Activated CD8-positive, alpha-beta T cell treated with anti-CD3 and anti-CD28 coated beads for 36 hours (primary cell): Measurements from ENCODE around the gene SYT7. TPM values are rescaled to one million over a fixed set of nuclear protein-coding genes. Genes with fewer than 3 reads are reported as not detected.

Experiments used
- ATAC-seq: fragments of 200-7000 bp; cut with Tn5 transposase; one replicate; pipeline ENCODE4 v1.10.0; 2021; ENCODE audit warnings: mild to moderate bottlenecking, moderate library complexity
- CTCF ChIA-PET: fragments of 350-600 bp; sonication (Branson Sonifier 250); formaldehyde crosslinking; loops from one replicate; lab custom pipeline; 2021; ENCODE audit warnings: antibody characterized with exemption; lab: Charles Lee
- POLR2A ChIA-PET: fragments of 350-600 bp; sonication (Branson Sonifier 250); formaldehyde crosslinking; loops from one replicate; lab custom pipeline; 2021; ENCODE audit warnings: antibody characterized with exemption; lab: Charles Lee
- DNase-seq: peaks from one replicate; pipeline ENCODE4 v3.0.0-alpha.2; 2020
- H3K27ac Mint-ChIP-seq: one replicate; pipeline ENCODE4 v1.8.0; 2021; ENCODE audit warnings: mild to moderate bottlenecking, mixed read lengths
- H3K27me3 Mint-ChIP-seq: one replicate; pipeline ENCODE4 v1.8.0; 2021; ENCODE audit warnings: mixed read lengths
- H3K36me3 Mint-ChIP-seq: one replicate; pipeline ENCODE4 v1.8.0; 2021; ENCODE audit warnings: low read depth, mixed read lengths
- H3K4me1 Mint-ChIP-seq: one replicate; pipeline ENCODE4 v1.8.0; 2021; ENCODE audit warnings: low read depth, mixed read lengths
- H3K4me3 Mint-ChIP-seq: one replicate; pipeline ENCODE4 v1.8.0; 2021; ENCODE audit warnings: mild to moderate bottlenecking, moderate library complexity, mixed read lengths
- H3K9me3 Mint-ChIP-seq: one replicate; pipeline ENCODE4 v1.8.0; 2021; ENCODE audit warnings: mixed read lengths
- intact Hi-C: fragments of 100-400 bp; cut with micrococcal nuclease; formaldehyde crosslinking; loops from one replicate; pipeline ENCODE4 v1.10.0; 2022
- total RNA-seq, 2 experiments: library from RNA; stranded (reverse); gene quantifications; one replicate each; pipeline ENCODE4 v1.2.3, GENCODE V29; 2021
- TF ChIP-seq, protein P1 (sequence below): fragments of 200-600 bp; IDR thresholded peaks from one replicate; pipeline ENCODE4 v1.8.0; 2022; ENCODE audit warnings: antibody characterized with exemption, mild to moderate bottlenecking

The SYT7 gene
- total RNA-seq, 2 experiments from 2014 or later: not detected

DNA sequence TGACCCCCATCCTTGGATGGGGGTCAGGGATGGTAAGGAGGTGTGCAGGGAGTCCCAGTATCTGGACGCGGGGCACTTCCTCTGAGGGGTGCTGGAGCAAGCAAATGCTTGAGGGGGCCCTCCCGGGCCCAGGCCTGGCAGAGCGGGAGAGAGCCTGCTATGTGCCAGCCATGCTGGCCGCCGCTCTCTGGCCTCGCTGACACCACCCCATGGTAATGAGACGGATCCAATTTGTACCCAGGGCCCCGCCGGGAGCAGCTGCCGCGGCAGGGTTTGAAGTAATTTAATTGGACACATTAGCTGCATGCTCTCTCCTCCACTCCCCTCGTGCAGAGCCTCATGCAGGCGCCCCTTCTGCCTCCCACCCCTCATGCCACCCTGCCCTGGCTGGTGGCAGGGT is 6.3 kb downstream of the SYT7 start:
- ATAC-seq (no peak), DNase-seq (no peak)
- Mint-ChIP-seq H3K27ac (no peak overlapping the region), H3K9me3 (no peaks in the 10 kb centered on the region), H3K36me3 (no peaks in the 10 kb centered on the region), H3K27me3 (peaks cover 35% of the 10 kb centered on the region), H3K4me1 (no peaks in the 10 kb centered on the region), H3K4me3 (no peak overlapping the region)
- intact Hi-C loops: no loop called here
- TF ChIP-seq, protein P1, sequence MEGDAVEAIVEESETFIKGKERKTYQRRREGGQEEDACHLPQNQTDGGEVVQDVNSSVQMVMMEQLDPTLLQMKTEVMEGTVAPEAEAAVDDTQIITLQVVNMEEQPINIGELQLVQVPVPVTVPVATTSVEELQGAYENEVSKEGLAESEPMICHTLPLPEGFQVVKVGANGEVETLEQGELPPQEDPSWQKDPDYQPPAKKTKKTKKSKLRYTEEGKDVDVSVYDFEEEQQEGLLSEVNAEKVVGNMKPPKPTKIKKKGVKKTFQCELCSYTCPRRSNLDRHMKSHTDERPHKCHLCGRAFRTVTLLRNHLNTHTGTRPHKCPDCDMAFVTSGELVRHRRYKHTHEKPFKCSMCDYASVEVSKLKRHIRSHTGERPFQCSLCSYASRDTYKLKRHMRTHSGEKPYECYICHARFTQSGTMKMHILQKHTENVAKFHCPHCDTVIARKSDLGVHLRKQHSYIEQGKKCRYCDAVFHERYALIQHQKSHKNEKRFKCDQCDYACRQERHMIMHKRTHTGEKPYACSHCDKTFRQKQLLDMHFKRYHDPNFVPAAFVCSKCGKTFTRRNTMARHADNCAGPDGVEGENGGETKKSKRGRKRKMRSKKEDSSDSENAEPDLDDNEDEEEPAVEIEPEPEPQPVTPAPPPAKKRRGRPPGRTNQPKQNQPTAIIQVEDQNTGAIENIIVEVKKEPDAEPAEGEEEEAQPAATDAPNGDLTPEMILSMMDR: no peak
- POLR2A ChIA-PET: no interaction called here
- CTCF ChIA-PET: interaction anchor here (0.7 kb wide), 1 partner anchor 58 kb away, joined by 3 read pairs; no protein-coding TSS in a partner anchor

DNA sequence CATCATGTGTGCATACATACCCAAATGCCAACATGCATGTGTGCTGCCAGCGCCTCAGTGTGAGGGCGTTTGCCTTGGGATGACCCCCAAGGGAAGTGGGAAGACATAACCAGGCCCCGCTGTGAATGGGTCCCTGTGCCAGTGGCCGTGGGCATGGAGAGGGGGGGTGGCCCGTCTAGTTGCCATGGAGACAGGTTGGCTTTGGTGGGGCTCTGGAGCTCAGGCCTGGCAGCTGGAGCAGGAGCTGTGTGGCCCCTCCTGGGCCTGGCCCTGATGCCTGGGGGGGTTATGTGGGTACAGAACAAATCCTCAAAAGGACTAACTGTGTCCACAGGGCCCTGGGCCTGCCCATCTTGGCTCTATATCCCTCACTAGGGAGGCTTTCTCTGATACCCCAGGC is 8.0 kb downstream of the SYT7 start:
- no peaks in the 10 kb centered on the region for H3K36me3 Mint-ChIP-seq
- ChIA-PET CTCF (interaction anchor here (1.0 to 1.3 kb wide), 2 partner anchors 15 to 28 kb away, joined by 3 read pairs; no protein-coding TSS in a partner anchor), POLR2A (no interaction called here)
- H3K9me3 Mint-ChIP-seq: no peaks in the 10 kb centered on the region
- H3K4me1 Mint-ChIP-seq: no peaks in the 10 kb centered on the region
- ATAC-seq: no peak
- H3K27ac Mint-ChIP-seq: no peak overlapping the region
- no peak overlapping the region for H3K4me3 Mint-ChIP-seq
- no peak for DNase-seq
- TF ChIP-seq, protein P1: no peak
- intact Hi-C loops: no loop called here
- H3K27me3 Mint-ChIP-seq: peaks cover 30% of the 10 kb centered on the region

DNA sequence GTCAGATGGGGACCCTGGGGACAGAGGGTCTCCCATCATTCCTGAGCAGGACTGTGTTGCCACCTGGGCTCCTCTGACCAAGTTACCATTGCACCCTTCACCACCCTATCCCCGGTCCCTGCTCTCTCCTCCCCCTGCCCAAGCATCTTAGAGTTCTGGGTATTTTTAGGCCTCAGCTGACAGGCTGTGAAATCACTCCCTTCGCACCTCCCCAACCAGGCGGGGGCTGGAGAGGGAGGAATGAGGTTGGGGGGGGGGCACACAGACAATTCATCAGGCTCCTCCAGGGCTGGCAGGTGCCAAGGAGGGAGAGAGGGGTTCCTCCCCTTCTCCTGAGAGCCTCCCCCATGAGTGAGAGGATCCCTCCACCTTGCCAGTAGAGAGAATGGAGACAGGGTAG is 9.0 kb downstream of the SYT7 start:
- no peaks in the 10 kb centered on the region for H3K9me3 Mint-ChIP-seq
- H3K27me3 Mint-ChIP-seq: peaks cover 31% of the 10 kb centered on the region
- no peaks in the 10 kb centered on the region for H3K36me3 Mint-ChIP-seq
- TF ChIP-seq, protein P1: no peak
- H3K4me1 Mint-ChIP-seq: no peaks in the 10 kb centered on the region
- no peak overlapping the region for H3K4me3 Mint-ChIP-seq
- intact Hi-C loops: no loop called here
- ATAC-seq: no peak
- no peak for DNase-seq
- CTCF ChIA-PET: no interaction called here
- POLR2A ChIA-PET: no interaction called here
- no peak overlapping the region for H3K27ac Mint-ChIP-seq

DNA sequence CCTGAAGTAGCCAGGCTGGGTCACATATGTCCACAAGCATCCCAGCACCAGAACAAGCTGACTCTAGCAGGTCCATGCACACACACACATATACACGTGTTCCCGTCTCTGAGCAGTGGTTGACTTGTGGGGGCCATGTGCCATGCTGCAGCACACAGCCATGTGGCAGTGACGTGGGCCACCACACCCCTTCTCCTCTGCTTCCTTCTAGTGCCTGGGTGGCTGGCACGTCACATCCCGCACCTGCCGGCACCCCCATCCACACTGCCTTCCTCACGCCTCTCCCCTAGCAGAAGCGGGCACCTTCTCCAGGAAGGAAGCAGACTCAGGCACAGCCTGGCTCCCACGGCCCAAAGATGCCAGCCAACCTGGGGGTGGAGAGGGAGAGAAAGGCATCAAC is 9.5 kb downstream of the SYT7 start:
- intact Hi-C loops: no loop called here

DNA sequence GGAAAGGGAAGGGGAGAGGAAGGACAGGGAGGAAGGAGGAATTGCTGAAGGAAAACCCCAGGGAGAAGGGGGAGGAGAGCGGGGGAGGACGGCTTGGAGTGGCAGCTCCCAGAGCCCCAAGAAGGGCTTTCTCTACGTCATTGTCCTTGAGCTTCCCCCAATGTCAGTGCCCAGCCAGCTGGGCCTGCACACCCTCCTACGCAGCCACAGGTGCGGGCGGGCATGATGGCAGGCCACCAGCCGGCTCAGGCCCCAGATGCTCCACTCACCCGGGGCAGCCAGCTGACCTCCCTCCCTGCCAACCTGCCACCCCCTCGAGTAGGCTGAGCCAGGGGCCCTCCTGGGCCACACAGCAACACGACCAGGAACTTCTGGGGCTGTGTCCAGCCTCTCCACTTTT is 11.2 kb downstream of the SYT7 start:
- no peaks in the 10 kb centered on the region for H3K9me3 Mint-ChIP-seq
- no peak for ATAC-seq
- H3K4me3 Mint-ChIP-seq: no peak overlapping the region
- TF ChIP-seq, protein P1: no peak
- ChIA-PET POLR2A (no interaction called here), CTCF (no interaction called here)
- intact Hi-C loops: no loop called here
- H3K27ac Mint-ChIP-seq: no peak overlapping the region
- no peaks in the 10 kb centered on the region for H3K4me1 Mint-ChIP-seq
- H3K36me3 Mint-ChIP-seq: no peaks in the 10 kb centered on the region
- no peak for DNase-seq
- peaks cover 36% of the 10 kb centered on the region for H3K27me3 Mint-ChIP-seq

More for the DNA sequence above, 9.5 kb downstream of the SYT7 start:
- no peak for ATAC-seq
- Mint-ChIP-seq H3K27ac (no peak overlapping the region), H3K4me1 (no peaks in the 10 kb centered on the region), H3K4me3 (no peak overlapping the region), H3K27me3 (peaks cover 30% of the 10 kb centered on the region), H3K36me3 (no peaks in the 10 kb centered on the region), H3K9me3 (no peaks in the 10 kb centered on the region)
- POLR2A ChIA-PET: no interaction called here
- no peak for DNase-seq
- TF ChIP-seq, protein P1: no peak
- CTCF ChIA-PET: no interaction called here
